HG03354 (cell line): ENCODE data around the gene SCN8A.
"Not testable (repeated sequence)": the region's sequence is repeated elsewhere in the genome, so short reads cannot be mapped to it uniquely, and the experiment has no call there.

Experiments
- ATAC-seq: cut with Tn5 transposase; IDR thresholded peaks from one replicate; pipeline ENCODE4 v1.9.1; 2021; ENCODE audit warnings: mild to moderate bottlenecking; ENCODE audit not compliant: unreplicated experiment, poor library complexity, severe bottlenecking

Gene SCN8A

DNA sequence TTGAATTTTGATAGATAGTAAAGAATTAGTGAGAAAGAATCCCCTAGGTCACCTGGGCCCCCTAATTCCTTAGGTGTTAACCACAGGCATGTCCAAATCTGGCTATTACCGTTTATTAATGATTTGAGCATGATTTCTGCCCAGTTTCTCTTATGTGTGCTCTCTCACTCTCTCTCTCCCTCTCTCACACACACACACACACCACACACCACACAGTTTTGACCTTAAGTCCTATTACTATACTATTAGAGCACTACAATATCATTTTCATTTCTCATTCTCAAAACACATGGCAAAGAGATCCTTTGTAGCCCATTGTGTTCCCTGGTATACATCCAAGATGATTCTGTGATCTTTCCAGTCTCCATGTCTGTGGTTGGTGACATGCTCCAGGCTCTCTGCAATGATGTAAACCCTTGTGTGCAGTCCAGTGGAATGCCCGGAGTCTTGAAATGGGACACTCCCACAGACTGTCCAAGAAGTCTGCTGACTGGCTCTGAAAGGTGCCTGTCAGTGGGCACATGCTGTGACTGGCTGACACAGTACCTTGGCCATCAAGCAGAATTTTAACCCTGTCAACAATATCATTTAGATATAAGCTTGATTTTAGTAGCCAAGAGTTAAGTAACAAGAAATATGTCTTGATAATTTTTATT is 161.3 kb downstream of the SCN8A start:
- ATAC-seq, result no peak

DNA sequence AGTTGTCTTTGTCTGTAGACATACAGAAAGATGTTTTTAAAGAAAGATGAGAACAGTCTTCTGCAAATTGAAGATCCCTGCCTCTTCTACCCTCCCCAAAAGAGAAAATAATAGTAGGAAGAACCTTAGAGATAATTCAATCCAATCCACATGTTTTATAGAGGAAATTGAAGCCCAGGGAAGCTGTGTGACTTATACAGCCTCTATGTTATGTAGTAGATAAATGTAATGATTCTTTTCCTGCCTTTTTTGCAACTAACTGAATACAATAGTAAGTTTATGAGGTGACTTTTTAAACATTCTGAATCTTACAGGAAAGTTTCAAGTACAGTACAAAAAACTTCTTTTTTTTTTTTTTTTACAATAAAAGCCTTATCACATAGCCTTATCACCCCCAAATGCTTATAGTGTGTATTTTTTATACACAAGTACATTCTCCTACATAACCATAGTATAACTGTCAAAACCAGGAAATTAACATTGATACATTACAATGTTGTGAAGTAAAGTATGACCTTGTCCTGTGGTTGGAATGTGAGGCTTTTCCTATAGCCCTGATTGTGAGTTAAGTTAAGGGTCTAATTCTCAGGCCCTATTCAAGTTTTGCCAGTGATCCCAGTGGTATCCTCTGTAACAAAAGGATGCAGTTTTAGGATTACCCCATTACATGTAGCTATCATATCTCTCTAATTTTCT is 163.1 kb downstream of the SCN8A start:
- ATAC-seq, result no peak

DNA sequence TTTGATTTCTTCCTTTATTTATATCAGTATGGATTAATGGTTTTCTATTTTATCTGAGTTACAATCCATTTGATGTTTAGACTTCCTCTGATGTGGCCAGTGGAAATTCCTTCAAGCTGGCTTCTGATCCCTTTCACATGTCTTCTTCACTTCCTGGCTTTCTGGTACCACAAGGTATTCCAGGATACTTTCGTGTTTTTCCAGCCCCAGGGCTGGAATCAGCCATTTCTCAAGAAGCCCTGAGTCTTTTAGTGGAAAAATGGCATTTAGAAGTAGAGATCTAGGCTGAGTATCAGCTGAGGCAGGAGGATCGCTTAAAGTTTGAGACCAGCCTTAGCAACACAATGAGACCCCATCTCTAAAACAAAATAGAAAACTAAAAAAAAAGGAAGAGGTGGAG is 164.2 kb downstream of the SCN8A start:
- ATAC-seq, result no peak

DNA sequence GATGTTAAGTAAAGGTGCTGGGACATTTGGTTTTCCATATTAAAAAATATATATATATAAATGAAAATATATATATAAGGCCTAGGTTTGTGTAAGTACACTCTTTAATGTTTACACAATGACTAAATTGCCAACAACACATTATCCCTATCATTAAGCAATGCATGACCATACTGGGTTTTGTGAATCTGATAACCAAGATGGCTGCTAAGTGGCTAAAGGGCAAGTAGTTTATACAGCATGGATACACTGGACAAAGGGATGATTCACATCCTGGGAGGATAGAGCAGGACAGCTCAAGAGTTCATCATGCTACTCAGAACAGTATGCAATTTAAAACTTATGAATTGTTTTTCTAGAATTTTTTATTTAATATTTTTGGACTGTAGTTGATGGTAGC is 168.1 kb downstream of the SCN8A start:
- ATAC-seq, result no peak

DNA sequence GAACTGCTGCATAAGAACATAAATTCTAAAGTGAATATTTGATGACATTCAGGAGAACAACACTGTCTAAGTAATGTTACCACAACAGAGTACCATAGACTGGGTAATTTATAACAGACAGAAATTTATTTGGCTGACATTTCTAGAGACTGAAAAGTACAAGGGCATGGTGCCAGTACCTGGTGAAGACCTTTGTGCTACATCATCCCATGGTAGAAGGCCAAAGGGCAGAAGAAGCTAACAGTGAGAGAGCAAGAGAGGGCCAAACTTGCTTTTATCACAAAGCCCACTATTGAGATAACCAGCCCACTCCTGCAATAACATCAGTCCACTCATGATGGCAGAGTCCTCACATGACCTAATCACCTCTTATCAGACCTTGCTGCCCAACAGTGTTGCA is 168.7 kb downstream of the SCN8A start:
- no peak for ATAC-seq

DNA sequence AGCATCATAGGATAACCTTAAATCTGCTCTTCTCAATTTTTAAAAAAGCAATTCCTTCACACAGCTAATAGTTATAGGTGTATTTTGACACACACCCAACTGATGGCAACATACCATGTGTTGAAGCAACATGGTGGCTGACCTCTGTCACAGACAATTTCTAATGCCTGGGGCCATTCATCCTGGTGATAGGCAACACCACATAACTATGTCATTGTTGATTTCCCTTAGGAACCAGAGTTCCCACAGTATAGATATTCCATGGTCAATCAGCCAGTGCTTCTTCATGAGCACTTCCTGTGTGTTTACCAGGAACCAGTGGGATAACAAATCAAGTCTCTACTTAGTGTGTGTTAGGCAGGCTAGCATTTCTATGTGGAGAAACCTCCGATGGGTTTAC is 169.2 kb downstream of the SCN8A start:
- ATAC-seq, result no peak

DNA sequence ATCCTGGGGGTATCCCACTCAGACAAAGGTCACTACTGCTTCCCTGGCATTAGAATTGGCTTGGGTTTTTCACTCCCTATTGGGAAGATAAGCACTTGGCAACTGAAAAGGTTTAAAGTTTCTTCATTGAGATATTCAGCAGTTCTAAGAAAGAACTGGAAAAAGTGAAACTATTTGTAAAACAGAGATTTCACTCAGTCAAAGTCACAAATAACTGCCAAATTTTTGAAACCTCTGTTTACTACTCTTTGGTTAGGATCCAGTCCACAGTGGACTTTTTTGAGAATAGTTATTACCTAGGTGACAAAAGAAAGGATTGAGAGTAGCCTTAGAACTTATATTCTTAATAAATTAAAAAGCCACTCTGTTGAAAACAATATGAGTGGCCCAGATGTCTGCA is 172.7 kb downstream of the SCN8A start:
- no peak for ATAC-seq

DNA sequence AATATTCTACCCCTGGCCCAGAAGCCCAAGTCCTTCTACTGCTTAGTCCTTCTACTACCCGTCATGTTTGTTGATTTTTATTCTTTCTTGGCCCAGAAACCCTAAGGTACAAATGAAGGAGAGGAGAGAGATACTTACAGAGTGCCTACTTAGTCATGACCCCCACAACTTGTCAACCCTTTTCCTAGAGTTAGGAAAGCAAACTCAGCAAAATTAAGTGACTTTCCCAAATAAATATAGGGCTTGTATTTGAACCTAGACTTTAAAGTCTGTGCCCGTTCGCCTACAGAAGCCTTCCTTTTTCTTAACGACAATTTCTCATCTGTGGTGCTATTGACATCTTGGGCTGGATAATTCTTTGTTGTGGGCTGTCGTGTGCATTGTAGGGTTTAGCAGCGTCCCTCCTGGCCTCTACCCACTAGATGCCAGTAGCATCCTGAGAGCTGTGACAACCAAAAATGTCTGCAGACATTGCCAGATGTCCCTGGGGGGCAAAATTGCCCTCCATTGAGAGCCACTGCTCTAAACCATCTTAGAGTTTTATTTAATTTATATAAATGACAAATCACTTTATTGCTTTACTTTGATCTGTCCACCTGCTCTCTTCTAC is 175.1 kb downstream of the SCN8A start:
- ATAC-seq, result no peak

DNA sequence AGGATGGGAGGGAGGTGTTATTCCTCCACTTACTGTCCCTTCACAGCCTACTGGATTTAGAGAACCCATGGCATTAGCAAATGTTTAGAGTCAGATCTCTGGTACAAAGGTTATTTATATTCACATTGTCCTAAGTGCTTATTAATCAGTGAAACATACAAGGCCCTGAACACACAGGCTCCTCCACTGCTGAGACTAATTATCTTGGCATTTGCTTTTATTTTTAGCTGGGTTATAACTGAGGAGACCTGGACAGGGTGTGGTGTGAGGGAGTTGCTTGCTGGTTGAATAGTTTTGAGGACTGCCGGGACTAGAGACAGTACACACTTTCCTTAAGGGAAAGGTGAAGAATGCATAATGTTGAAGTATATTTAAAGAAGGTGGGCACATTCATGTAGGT is 180.0 kb downstream of the SCN8A start:
- no peak for ATAC-seq

DNA sequence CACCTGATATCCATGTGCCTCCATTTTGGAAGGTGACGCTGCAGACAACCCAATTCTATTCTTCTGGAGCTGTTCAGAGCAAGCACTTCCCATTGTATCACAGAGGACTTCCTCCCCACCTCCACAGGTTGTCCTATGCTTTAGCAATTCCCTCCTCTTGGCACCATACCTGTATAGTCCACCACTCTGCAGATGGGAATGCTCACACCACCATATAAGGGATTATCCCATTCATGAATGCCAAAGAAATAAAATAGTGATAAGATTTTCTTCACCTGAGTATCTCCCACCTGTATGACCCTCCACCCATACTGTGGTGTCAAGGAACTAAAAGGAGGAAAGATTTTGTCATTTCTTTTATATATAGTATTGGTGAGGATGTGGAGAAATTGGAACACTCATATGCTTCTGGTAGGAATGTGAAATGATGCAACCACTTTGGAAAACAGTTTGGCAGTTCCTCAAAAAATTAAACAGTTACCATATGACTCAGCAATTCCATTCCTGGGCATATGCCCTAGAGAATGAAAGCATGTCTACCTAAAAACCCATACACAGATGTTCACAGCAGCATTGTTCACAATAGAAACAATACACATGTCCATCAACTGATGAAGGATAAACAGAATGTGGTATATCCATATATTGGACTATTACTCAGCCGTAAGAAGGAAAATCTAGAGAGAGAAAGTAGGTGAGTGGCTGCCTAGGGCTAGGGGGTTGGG is 182.3 kb downstream of the SCN8A start:
- ATAC-seq, result no peak

DNA sequence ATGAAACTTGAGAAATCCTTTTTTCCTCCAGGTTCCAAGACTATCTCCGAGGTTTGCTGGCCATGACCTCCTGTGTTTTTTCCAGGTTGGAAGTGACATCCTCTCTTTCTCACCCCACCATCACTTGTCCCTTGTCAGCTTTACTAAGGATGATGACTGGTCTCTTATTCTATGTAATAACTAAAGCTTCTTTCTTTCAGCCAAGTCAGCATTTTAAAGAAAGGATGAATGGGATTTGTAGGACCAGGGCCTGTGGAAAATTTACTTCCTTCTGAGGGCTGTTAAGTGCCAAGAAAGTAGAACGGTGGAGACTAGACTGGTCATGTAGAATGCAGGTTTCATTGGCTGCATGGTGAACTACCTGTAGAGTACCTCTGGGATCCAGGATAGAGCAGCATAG is 183.9 kb downstream of the SCN8A start:
- ATAC-seq, result no peak

DNA sequence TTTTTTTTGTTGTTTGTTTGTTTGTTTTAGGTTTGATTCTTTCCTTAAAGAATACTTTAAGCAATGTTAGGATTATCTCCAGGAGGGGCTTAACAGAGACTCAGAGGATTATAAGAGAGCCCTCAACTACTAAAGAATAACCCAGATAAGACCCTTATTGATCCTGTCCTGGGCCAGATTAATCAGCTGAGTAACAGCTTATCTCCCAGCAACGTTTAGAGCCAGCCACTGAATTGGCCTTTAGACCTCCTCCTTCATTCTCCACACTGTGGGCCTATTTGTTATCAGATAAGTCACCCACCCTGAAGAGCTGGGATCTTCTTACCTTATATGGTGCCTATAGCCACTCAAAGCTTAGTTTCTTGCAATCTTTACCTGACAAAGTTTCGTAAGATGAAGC is 186.4 kb downstream of the SCN8A start:
- no peak for ATAC-seq

DNA sequence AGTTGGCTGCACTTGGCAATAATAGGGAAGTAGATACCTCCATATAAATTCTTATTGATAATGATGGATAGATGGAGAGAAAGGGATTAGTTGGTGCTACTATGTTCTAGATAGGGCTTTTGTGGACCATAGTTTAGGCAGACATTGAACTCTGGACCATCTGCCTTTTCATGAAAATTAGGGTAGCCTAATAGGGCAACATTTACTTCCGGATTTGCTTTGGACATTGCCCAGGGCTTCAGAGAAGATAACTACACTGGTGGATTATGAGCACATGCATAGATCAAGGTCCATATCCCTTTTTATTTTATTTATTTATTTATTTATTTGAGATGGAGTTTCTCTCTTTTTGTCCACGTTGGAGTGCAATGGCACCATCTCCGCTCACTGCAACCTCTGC is 186.9 kb downstream of the SCN8A start:
- no peak for ATAC-seq

DNA sequence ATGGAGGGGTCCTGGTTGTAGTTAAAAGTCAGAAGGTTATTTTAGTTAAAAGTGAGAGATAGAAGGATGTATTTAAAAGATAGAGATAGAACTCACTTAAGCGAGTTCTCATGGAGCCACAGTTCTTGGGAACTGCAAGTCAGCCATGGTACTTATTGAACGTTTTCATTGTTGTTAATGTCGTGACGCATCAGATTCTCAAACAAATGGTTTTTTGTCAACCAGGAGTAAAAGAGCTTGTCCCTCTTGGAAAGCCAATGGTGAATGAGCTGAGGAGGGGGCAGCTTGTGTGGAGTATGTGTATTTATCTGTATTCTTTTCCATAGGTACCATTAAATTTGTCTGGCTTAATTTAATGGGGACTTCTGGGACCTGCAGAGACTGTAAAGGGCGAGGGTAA is 188.8 kb downstream of the SCN8A start:
- ATAC-seq, result no peak

DNA sequence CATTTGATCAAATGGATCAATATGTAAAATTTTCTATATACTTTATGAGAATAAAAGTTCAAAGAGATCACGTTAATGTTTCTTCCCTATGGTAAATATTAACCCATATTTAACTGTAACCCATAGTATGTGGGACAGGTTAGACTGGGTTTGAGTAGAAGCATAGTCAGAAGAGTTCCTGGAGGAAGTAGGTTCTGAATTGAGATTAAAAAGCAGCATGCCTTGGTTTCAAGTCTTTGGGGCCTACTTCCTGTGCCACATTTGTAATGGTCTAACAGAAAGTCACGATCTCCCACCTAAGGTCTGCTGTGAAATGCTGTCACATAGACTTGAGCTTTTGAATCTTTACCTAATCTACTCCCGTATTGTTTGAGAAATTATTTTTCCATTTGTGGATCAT is 193.7 kb downstream of the SCN8A start:
- no peak for ATAC-seq

DNA sequence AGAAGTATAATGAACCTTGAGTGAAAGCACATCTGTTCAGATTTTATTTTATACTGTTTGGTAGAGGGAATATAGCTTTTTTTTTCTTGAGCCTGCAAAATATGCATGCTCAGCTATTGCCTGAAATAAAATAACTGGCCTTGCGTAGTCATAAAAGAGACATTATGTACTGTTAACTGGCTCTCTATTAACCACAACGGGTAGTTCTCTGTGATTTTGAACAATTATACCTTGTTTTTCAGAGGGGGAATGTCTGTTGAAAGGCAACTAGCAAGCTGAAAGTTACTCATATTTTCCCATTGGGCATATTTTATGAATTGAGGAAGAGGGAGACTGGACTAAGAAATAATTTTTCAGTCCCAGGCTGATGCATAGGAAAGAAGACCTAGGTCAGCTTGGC is 194.9 kb downstream of the SCN8A start:
- no peak for ATAC-seq

DNA sequence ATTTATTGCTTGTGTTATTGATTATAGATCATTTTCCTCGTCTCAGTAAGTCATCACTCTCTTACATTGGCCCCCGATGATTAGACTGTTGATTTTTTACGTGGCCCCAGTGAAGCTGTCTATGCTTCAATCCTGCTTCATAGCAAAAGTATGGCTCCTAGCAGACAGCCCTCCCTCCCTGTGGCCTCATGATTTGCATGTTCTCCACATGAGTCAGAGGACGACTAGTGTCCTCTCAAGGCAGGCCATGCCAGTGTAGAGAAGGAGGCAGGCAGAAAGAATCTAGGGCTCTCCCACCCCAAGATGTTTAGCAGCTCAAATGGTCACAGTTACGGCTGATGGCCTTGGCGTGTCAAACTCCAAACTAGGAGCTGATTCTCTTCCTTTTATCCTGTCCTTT is 197.8 kb downstream of the SCN8A start:
- ATAC-seq, result no peak

DNA sequence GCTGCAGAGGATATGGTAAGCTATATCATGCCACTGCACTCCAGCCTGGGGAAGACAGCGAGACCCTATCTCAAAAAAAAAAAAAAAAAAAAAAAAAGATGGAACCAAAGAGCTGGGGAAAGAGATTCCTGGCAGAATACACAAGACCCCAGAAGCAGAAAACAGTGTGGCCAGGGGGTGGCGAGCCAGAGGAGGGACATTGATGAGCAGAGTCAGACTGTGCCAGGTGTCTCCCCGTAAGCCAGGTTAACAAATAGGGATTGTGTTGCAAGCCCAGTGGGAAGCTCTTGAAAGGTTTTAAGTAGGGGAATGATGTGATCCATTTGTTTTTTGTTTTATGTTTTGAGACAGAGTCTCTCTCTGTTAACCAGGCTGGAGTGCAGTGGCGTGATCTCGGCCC is 201.4 kb downstream of the SCN8A start:
- ATAC-seq, result no peak

DNA sequence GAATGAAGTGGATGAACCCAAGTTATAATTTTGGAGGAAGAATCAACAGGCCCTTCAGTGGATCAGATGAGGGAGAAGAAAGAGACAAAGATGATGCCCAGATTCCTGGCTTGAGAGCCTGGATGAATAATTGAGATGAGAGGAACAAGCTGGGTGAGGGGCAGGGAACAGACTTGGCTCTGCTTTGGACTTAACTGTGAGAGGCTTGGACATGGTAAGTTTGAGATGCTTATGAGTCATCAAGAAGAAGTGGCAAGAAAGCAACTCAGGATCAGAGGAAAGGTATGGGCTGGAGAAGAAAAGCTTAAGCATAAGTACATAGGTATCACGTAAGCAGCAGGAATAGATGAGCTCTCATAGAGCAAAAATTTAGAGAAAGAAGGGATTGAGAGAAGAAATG is 202.2 kb downstream of the SCN8A start:
- no peak for ATAC-seq

DNA sequence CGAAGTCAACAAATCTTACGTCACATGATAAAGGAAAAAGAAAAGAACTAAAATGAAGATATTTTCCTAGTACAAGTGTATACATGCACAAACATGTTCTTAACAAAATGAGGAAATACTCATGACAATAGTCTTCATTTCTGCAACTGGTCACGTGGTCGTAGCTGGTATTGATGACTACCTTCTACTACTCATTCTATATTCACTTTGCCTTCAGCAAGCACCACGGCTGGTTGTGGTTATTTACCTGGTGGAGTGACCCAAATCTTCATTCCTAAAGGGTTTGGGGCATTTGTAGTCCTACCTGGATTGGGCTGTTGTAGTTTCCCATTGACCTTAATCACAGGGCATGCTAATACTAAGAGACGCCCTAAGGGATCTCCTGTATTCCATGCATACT is 206.3 kb downstream of the SCN8A start:
- no peak for ATAC-seq

DNA sequence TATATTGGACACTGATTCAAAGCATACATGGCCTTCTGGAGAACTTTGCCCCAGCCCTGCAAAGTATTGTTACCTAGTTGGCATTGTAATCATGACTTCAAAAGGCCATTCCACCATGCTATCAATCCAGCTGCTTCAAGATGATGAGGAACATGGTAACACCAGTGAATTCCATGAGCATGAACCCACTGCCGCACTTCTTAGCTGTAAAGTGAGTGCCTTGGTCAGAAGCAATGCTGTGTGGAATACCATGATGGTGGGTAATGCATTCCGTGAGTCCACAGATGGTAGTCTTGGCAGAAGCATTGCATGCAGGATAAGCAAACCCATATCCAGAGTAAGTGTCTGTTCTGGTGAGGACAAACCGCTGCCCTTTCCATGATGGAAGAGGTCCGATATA is 207.0 kb downstream of the SCN8A start:
- ATAC-seq, result not testable (repeated sequence)
